ENCODE data around the gene KLHL18.

GRCh38 chr3:47239929-47240328 lies 42.8 kb upstream of the KLHL18 start:
- no peak for TF ChIP-seq REST (IDR thresholded peaks at IDR 0.05; ENCODE audit: insufficient read depth in 1 of 2, low read depth in 2 of 2, low read length in 1 of 2)
- no peak for TF ChIP-seq CTCF (IDR thresholded peaks at IDR 0.05)
- no peak for TF ChIP-seq SIN3A (IDR thresholded peaks at IDR 0.05; ENCODE audit: borderline replicate concordance, insufficient read depth, low read depth, low read length)
- TF ChIP-seq TCF7L2 (IDR thresholded peaks at IDR 0.05; ENCODE audit: low read depth, low read length), result no peak
- TF ChIP-seq POLR2AphosphoS5 (IDR thresholded peaks at IDR 0.05; ENCODE audit: low read depth, low read length), result no peak
